OCI-LY3 (cell line): Measurements from ENCODE around the gene WDPCP.

Experiments
- EZH2phosphoT487 ChIP-seq: fragments of 200-600 bp; shearing (Covaris generic); IDR thresholded peaks from 2 replicates; pipeline ENCODE4 v1.6.1; 2018; ENCODE audit warnings: antibody characterized with exemption, mixed run types, low read depth
- TF ChIP-seq, protein P1 (sequence below): fragments of 200-600, 300-600 bp; sonication (generic); IDR thresholded peaks from 2 replicates; pipeline ENCODE4 v1.5.1; 2014; ENCODE audit warnings: antibody characterized with exemption, low read length, low read depth

DNA sequence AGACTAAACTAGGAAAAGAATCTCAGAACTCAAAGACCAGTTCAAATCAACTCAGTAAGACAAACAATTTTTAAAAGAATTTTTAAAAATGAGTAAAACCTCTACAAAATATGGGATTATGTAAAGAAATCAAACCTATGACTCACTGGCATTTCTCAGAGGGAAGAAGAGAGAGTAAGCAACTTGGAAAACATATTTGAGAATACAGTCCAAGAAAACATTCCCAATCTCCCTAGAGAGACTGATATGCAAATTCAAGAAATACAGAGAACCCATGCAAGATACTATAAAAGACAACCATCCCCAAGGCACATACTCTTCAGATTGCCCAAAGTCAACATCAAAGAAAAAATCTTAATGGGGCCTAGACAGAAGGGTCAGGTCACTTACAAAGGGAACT is 162.7 kb downstream of the WDPCP start:
- TF ChIP-seq, protein P1, sequence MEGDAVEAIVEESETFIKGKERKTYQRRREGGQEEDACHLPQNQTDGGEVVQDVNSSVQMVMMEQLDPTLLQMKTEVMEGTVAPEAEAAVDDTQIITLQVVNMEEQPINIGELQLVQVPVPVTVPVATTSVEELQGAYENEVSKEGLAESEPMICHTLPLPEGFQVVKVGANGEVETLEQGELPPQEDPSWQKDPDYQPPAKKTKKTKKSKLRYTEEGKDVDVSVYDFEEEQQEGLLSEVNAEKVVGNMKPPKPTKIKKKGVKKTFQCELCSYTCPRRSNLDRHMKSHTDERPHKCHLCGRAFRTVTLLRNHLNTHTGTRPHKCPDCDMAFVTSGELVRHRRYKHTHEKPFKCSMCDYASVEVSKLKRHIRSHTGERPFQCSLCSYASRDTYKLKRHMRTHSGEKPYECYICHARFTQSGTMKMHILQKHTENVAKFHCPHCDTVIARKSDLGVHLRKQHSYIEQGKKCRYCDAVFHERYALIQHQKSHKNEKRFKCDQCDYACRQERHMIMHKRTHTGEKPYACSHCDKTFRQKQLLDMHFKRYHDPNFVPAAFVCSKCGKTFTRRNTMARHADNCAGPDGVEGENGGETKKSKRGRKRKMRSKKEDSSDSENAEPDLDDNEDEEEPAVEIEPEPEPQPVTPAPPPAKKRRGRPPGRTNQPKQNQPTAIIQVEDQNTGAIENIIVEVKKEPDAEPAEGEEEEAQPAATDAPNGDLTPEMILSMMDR: no peak
- no peak for TF ChIP-seq EZH2phosphoT487
